Measurements from ENCODE around the gene ENTHD1. TPM values are rescaled to one million over a fixed set of nuclear protein-coding genes. Genes with fewer than 3 reads are reported as not detected.
"Not testable (repeated sequence)": the region's sequence is repeated elsewhere in the genome, so short reads cannot be mapped to it uniquely, and the experiment has no call there.

Gene ENTHD1
- total RNA-seq, 2 experiments from 2014 or later: 0.41 to 0.95 TPM

DNA sequence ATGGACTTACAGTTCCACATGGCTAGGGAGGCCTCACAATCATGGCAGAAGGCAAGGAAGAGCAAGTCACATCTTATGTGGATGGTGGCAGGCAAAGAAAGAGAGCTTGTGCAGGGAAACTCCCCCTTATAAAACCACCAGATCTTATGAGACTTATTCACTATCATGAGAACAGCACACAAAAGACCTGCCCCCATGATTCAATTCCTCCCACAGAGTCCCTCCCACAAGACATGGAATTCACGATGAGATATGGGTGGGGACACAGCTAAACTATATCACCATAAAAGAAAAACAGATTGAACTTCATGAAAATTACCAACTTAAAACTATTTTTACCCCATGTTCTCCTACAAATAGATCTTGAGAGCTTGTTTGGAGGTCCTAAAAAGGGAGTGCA, 19.6 kb downstream of the ENTHD1 start:
- intact Hi-C loops (cut with micrococcal nuclease): no loop called here
- Mint-ChIP-seq H3K4me1 (ENCODE audit: low read depth) (peaks cover 11% of the 10 kb centered on the region), H3K9me3 (no peaks in the 10 kb centered on the region), H3K27ac (no peak overlapping the region), H3K4me3 (no peak overlapping the region), H3K27me3 (no peaks in the 10 kb centered on the region), H3K36me3 (no peaks in the 10 kb centered on the region)
- ChIA-PET POLR2A (no interaction called here), CTCF (interaction anchor here (1.4 kb wide), 1 partner anchor 59 kb away, joined by 3 read pairs; no protein-coding TSS in a partner anchor)
- no peak for DNase-seq

DNA sequence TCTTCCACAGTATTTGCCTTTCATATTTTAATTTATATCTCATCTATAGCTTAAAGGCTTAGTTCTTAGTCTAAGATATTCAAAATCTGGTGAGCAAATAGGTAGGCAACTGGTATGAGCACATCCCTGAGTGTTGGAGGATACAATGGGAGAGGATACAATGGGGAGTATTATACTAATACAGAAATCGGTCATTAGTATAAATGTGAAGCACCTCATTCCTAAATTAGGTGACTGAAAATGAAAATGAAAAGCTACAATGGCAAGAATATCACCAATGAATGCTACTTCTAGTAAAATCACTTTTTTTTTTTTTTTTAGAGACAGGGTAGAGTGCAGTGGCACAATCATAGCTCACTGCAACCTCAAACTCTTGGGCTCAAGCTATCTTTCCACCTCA, 21.0 kb downstream of the ENTHD1 start:
- ChIA-PET POLR2A (no interaction called here), CTCF (interaction anchor here (1.4 kb wide), 1 partner anchor 61 kb away, joined by 3 read pairs; no protein-coding TSS in a partner anchor)
- H3K36me3 Mint-ChIP-seq: no peaks in the 10 kb centered on the region
- peaks cover 7% of the 10 kb centered on the region for H3K4me1 Mint-ChIP-seq (ENCODE audit: low read depth)
- no peak overlapping the region for H3K4me3 Mint-ChIP-seq
- no peak overlapping the region for H3K27ac Mint-ChIP-seq
- no peaks in the 10 kb centered on the region for H3K9me3 Mint-ChIP-seq
- DNase-seq: no peak
- H3K27me3 Mint-ChIP-seq: no peaks in the 10 kb centered on the region
- intact Hi-C loops (cut with micrococcal nuclease): no loop called here

DNA sequence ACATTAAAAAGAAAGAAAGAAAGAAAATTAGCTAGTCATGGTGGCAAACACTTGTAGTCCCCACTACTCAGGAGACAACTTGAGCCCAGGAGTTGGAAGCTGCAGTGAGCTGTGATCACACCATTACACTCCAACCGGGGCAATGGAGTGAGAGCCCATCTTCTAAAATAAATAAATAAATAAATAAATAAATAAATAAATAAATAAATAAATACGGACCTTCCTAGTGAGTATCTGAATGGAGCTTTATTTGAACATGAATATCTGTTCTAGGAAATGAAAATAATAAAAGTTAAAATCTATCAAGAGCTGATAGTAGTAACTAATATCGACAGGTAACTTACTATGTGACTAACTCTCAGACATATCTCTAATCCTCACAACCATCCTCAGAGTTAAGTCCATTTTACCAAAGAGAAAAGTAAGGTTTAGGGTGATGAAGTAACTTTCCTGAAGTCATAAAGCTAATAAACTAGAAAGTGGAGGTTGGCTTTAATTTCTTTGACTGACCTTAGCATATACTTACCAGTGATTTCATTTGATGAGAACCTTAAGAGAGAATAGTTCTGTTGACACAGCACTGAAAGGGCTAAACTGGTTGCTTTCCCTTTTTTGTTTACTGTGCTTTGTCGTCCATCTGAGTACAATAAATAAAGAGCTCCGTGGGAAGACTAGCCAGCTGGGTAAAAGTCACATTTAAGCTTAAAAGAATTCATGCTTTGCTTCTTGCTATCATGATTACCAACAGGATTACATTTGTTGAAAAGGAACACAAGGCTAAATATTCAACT, 22.4 kb downstream of the ENTHD1 start:
- intact Hi-C loops (cut with micrococcal nuclease): no loop called here

DNA sequence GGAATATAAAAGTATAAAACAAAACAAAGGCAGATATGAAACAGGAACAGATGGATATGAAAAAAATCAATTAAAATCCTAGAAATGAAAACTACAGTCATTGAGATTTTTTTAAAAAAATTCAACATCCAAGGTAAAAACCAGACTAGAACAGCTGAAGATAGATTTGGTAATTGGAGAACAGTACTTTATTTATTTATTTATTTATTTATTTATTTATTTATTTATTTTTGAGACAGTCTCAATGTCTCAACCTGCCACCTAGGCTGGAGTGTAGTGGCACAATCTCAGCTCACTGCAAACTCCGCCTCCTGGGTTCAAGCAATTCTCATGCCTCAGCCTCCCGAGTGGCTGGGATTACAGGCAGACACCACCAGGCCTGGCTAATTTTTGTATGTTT, 23.8 kb downstream of the ENTHD1 start:
- POLR2A ChIA-PET; H3K4me1 Mint-ChIP-seq (ENCODE audit: low read depth); H3K27ac Mint-ChIP-seq; H3K9me3 Mint-ChIP-seq; H3K27me3 Mint-ChIP-seq; H3K4me3 Mint-ChIP-seq; DNase-seq; CTCF ChIA-PET; H3K36me3 Mint-ChIP-seq: not testable (repeated sequence)
- intact Hi-C loops (cut with micrococcal nuclease): loop anchor here (10.0 kb wide), 1 partner anchor 125 kb away; no protein-coding TSS in a partner anchor

More for the DNA sequence above, 22.4 kb downstream of the ENTHD1 start:
- H3K4me3 Mint-ChIP-seq: no peak overlapping the region
- H3K36me3 Mint-ChIP-seq: no peaks in the 10 kb centered on the region
- H3K9me3 Mint-ChIP-seq: no peaks in the 10 kb centered on the region
- H3K4me1 Mint-ChIP-seq (ENCODE audit: low read depth): peaks cover 7% of the 10 kb centered on the region
- H3K27ac Mint-ChIP-seq: no peak overlapping the region
- ChIA-PET CTCF (no interaction called here), POLR2A (interaction anchor here (0.6 kb wide), 1 partner anchor 173 kb away, joined by 3 read pairs; no protein-coding TSS in a partner anchor)
- H3K27me3 Mint-ChIP-seq: no peaks in the 10 kb centered on the region
- DNase-seq: no peak

DNA sequence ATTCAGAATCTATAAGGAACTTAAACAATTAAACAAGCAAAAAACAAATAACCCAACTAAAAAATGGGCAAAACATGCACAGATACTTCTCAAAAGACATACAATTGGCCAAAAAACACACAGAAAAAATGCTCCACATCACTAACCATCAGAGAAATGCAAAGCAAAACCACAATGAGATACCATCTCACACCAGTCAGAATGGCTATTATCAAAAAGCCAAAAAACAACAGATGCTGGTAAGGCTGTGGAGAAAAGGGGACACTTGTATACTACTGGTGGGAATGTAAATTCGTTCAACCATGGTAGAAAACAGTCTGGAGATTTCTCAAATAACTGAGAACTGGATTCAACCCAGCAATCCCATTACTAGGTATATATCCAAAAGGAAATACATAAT, 24.8 kb downstream of the ENTHD1 start:
- DNase-seq: no peak
- Mint-ChIP-seq H3K4me1 (ENCODE audit: low read depth) (peaks cover under 1% of the 10 kb centered on the region), H3K27ac (no peak overlapping the region), H3K4me3 (no peak overlapping the region), H3K36me3 (no peaks in the 10 kb centered on the region), H3K27me3 (no peaks in the 10 kb centered on the region), H3K9me3 (no peaks in the 10 kb centered on the region)
- ChIA-PET CTCF (no interaction called here), POLR2A (no interaction called here)
- intact Hi-C loops (cut with micrococcal nuclease): loop anchor here (10.0 kb wide), 1 partner anchor 124 kb away; no protein-coding TSS in a partner anchor

DNA sequence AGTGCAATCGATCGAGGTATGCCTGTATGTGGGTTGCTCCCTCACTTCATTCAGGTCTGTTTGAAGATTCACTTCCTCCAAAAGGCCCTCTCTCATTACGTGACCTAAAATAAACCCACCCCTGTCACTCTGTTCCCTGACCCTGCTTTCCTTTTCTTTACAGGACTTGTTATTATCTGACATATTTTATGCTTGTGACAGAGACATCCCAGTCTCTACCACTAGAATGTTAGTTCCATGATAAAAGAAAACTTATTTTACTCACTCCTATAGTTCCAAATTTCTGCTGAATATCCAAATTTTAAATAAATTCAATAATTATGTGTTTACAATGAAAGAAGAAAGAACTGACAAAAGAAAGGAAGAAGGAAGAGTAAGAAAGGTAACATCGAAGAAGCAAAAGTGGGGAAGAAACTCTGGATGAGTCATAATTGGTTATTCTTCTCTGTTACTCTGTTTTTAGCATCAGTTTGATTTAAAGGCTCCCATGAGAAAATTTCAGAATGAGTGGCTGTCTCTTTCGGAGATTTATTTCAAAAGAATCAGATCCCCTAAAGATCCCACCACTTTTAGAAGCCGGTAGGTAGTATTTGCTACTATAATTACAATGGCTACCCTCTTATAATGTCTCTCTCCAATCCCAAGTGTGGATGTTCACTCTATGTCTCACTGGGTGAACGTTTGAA, 33.5 kb downstream of the ENTHD1 start:
- DNase-seq: no peak
- Mint-ChIP-seq H3K36me3 (no peaks in the 10 kb centered on the region), H3K4me1 (ENCODE audit: low read depth) (peaks cover 17% of the 10 kb centered on the region), H3K27me3 (peaks cover 4% of the 10 kb centered on the region), H3K9me3 (no peaks in the 10 kb centered on the region), H3K4me3 (no peak overlapping the region), H3K27ac (peak overlapping the region; percentile 16)
- intact Hi-C loops (cut with micrococcal nuclease): loop anchor here (2.0 to 10.0 kb wide), 3 partner anchors 19 to 115 kb away; partner anchors contain the start of gene GRAP2
- CTCF ChIA-PET: no interaction called here
- POLR2A ChIA-PET: interaction anchor here (0.7 kb wide), 1 partner anchor 274 kb away, joined by 3 read pairs; no protein-coding TSS in a partner anchor

DNA sequence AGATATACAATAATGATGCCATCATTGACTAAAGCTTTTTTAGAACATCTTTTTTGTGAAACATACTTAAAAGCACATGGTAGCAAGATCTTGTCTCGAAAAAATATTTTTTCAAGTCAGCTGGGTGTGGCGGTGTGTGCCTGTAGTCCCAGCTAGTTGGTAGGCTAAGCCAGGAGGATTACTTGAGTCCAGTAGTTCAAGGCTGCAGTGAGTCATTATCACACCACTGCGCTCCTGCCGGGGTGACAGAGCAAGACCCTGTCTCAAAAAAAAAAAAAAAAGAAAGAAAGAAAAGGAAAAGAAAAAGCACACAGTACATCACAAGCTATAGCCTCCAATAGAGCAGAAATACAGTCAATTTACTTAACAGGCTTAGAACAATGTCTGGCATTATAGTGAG, 37.0 kb downstream of the ENTHD1 start:
- intact Hi-C loops (cut with micrococcal nuclease): no loop called here
- Mint-ChIP-seq H3K4me1 (ENCODE audit: low read depth) (peaks cover 17% of the 10 kb centered on the region), H3K4me3 (no peak overlapping the region), H3K9me3 (no peaks in the 10 kb centered on the region), H3K36me3 (no peaks in the 10 kb centered on the region), H3K27ac (no peak overlapping the region), H3K27me3 (peaks cover 4% of the 10 kb centered on the region)
- ChIA-PET POLR2A (no interaction called here), CTCF (interaction anchor here (1.4 kb wide), 1 partner anchor 35 kb away, joined by 3 read pairs; no protein-coding TSS in a partner anchor)
- no peak for DNase-seq

DNA sequence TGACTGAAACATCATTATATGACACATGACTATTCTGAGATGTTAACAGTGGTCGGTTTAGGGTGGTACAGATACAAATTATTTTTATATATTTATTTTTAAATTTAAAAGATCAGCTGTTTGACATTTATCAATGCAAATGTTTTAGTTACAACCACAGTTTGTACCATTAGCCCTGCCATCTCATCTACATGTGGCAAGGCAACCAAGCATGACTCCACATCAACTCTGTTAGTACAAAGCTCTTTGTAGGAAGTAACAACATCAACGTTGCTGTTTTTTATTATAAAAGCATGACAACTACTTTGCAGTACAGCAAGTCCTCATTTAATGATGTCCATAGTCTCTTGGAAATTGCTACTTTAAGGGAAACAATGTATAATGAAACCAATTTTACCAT, 40.8 kb downstream of the ENTHD1 start:
- Mint-ChIP-seq H3K36me3 (no peaks in the 10 kb centered on the region), H3K9me3 (no peaks in the 10 kb centered on the region), H3K27ac (no peak overlapping the region), H3K4me1 (ENCODE audit: low read depth) (no peaks in the 10 kb centered on the region), H3K4me3 (no peak overlapping the region), H3K27me3 (no peaks in the 10 kb centered on the region)
- ChIA-PET CTCF (interaction anchor here (0.9 to 1.0 kb wide), 2 partner anchors 9 to 79 kb away, joined by 3 read pairs; no protein-coding TSS in a partner anchor), POLR2A (no interaction called here)
- DNase-seq: no peak
- intact Hi-C loops (cut with micrococcal nuclease): no loop called here

DNA sequence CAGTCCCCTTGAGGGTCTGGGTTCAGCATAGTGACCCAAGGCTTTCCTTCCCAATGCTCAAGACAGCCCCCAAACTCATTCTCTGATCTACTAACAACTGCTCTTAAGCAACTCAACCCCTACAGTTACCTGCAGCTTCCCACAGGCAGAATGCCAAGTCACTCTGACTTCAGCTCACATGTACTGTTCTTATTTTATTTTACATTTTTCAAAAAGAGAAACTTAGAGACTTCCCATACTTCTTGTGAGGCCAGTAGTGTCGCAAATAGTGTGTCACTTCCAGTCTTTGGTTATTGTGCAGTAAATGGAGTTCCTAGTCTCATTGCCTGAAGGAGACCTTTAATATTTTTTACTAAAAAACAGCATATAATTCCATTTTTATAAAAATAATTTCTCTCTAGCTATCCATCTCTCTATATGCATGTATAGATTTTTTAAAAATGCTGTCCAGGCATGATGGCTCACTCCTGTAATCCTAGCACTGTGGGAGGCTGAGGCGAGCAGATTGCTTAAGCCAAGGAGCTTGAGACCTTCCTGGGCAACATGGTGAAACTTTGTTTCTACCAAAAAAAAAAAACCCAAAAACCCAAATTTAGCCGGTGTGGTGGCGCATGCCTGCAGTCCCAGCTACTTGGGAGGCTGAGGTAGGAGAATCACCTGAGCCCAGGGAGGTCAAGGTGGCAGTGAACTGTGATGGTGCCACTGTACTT, 41.8 kb downstream of the ENTHD1 start:
- H3K27ac Mint-ChIP-seq: no peak overlapping the region
- no peak for DNase-seq
- no peak overlapping the region for H3K4me3 Mint-ChIP-seq
- H3K9me3 Mint-ChIP-seq: no peaks in the 10 kb centered on the region
- H3K36me3 Mint-ChIP-seq: no peaks in the 10 kb centered on the region
- intact Hi-C loops (cut with micrococcal nuclease): no loop called here
- no peaks in the 10 kb centered on the region for H3K4me1 Mint-ChIP-seq (ENCODE audit: low read depth)
- ChIA-PET CTCF (no interaction called here), POLR2A (no interaction called here)
- H3K27me3 Mint-ChIP-seq: no peaks in the 10 kb centered on the region

DNA sequence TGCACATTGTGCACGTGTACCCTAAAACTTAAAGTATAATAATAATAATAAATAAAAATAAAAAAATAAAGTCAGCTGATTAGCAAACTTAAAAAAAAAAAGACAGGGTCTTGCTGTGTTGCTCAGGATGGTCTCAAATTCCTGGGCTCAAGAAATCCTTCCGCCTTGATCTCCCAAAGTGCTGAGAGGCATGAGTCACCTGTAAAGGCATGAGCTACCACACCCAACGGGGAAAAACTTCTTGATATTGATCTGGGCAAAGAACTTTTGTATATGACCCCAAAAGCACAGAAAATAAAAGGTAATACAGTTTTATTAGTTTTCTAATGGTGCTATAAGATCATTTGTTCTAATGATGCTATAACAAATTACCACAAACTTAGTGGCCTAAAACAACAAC, 46.1 kb downstream of the ENTHD1 start:
- ChIA-PET CTCF (no interaction called here), POLR2A (no interaction called here)
- no peaks in the 10 kb centered on the region for H3K36me3 Mint-ChIP-seq
- DNase-seq: no peak
- H3K27ac Mint-ChIP-seq: no peak overlapping the region
- no peaks in the 10 kb centered on the region for H3K9me3 Mint-ChIP-seq
- H3K27me3 Mint-ChIP-seq: no peaks in the 10 kb centered on the region
- no peaks in the 10 kb centered on the region for H3K4me1 Mint-ChIP-seq (ENCODE audit: low read depth)
- H3K4me3 Mint-ChIP-seq: no peak overlapping the region
- intact Hi-C loops (cut with micrococcal nuclease): loop anchor here (10.0 kb wide), 1 partner anchor 87 kb away; no protein-coding TSS in a partner anchor

DNA sequence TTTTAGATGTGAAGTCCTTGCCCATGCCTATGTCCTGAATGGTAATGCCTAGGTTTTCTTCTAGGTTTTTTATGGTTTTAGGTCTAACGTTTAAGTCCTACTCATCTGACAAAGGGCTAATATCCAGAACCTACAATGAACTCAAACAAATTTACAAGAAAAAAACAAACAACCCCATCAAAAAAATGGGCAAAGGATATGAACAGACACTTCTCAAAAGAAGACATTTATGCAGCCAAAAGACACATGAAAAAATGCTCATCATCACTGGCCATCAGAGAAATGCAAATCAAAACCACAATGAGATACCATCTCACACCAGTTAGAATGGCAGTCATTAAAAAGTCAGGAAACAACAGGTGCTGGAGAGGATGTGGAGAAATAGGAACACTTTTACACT, 47.0 kb downstream of the ENTHD1 start:
- CTCF ChIA-PET; H3K4me3 Mint-ChIP-seq; H3K27me3 Mint-ChIP-seq; DNase-seq; POLR2A ChIA-PET; H3K36me3 Mint-ChIP-seq; H3K27ac Mint-ChIP-seq; H3K9me3 Mint-ChIP-seq; H3K4me1 Mint-ChIP-seq (ENCODE audit: low read depth): not testable (repeated sequence)
- intact Hi-C loops (cut with micrococcal nuclease): loop anchor here (10.0 kb wide), 1 partner anchor 88 kb away; no protein-coding TSS in a partner anchor

DNA sequence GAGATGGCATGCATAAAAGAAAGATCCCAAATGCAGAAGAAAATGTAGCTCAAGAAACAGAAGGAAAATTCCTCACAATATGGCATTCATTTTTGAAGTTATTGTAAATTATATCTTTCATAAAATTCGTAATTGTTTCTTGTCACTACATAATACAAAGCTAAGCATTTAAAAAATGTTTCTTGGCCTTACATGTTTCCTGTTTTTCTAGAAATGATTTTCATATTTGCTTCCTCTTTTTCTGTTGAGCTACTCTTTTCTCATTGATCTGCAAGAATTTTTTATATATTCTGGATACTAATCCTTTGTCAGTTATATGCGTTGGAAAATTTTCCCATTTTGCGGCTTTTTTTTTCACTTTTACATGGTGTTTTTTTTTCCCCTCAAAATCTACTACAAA, 48.0 kb downstream of the ENTHD1 start:
- Mint-ChIP-seq H3K4me3 (no peak overlapping the region), H3K9me3 (peaks cover 2% of the 10 kb centered on the region), H3K27me3 (no peaks in the 10 kb centered on the region), H3K27ac (no peak overlapping the region), H3K36me3 (no peaks in the 10 kb centered on the region), H3K4me1 (ENCODE audit: low read depth) (no peaks in the 10 kb centered on the region)
- CTCF ChIA-PET: interaction anchor here (1.4 kb wide), 1 partner anchor 312 kb away, joined by 3 read pairs; no protein-coding TSS in a partner anchor
- POLR2A ChIA-PET: no interaction called here
- intact Hi-C loops (cut with micrococcal nuclease): loop anchor here (10.0 kb wide), 1 partner anchor 89 kb away; no protein-coding TSS in a partner anchor
- no peak for DNase-seq
